ENCODE data around the gene NCKAP5. TPM values are rescaled to one million over a fixed set of nuclear protein-coding genes. Genes with fewer than 3 reads are reported as not detected.

Gene NCKAP5
- polyA plus RNA-seq, 3 donors: not detected

DNA sequence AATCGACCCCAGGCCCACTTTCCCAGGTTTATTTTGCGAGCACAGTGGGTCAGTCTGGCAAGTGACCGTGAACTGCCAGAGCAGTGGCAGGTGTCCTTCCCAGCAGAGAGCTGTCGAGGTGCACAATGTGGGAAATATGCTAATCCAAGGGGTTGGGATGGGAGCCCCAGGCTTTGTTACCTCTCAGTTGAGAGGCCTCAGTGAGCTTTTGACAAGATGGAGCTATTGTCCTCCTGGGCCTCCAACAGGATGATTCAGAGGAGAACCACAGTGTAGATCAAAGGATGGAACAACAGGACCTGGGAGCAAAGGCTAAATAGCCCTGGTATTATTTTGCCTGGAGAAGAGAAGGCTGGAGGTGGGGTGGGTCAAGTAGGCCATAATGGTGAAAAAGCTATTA is 150.8 kb downstream of the NCKAP5 start:
- Histone ChIP-seq H3K79me2 (ENCODE audit: insufficient read depth, low read length) (no peaks in the 10 kb centered on the region), H3K27me3 (ENCODE audit: control insufficient read depth in 2 of 2, insufficient read depth in 2 of 2, low read length in 2 of 2) (no peaks in the 10 kb centered on the region), H4K20me1 (ENCODE audit: insufficient read depth, low read length) (no peaks in the 10 kb centered on the region), H3K9me3 (replicated peaks in 1 of 2; ENCODE audit: control insufficient read depth in 1 of 2, insufficient read depth in 1 of 2, low read length in 2 of 2) (no peaks in the 10 kb centered on the region), H3K27ac (ENCODE audit: low read depth in 1 of 2, low read length in 2 of 2) (no peak overlapping the region), H3K36me3 (replicated peaks in 1 of 2; ENCODE audit: control insufficient read depth in 1 of 2, insufficient read depth in 2 of 2, low read length in 2 of 2) (no peaks in the 10 kb centered on the region), H3K4me3 (replicated peaks in 1 of 3; ENCODE audit: low read depth in 2 of 3, low read length in 3 of 3) (no peak overlapping the region), H2AFZ (ENCODE audit: insufficient read depth, low read depth, low read length, poor library complexity, severe bottlenecking) (no peak overlapping the region), H3K4me2 (replicated peaks; ENCODE audit: extremely low read depth, low read length, poor library complexity, severe bottlenecking) (no peak overlapping the region), H3K4me1 (ENCODE audit: control insufficient read depth in 1 of 2, insufficient read depth in 2 of 2, low read length in 2 of 2) (no peaks in the 10 kb centered on the region), H3K9ac (ENCODE audit: insufficient read depth, low read length, poor library complexity, severe bottlenecking) (no peak overlapping the region)
- H3K36me3 Mint-ChIP-seq: no peaks in the 10 kb centered on the region
- TF ChIP-seq, protein P1, sequence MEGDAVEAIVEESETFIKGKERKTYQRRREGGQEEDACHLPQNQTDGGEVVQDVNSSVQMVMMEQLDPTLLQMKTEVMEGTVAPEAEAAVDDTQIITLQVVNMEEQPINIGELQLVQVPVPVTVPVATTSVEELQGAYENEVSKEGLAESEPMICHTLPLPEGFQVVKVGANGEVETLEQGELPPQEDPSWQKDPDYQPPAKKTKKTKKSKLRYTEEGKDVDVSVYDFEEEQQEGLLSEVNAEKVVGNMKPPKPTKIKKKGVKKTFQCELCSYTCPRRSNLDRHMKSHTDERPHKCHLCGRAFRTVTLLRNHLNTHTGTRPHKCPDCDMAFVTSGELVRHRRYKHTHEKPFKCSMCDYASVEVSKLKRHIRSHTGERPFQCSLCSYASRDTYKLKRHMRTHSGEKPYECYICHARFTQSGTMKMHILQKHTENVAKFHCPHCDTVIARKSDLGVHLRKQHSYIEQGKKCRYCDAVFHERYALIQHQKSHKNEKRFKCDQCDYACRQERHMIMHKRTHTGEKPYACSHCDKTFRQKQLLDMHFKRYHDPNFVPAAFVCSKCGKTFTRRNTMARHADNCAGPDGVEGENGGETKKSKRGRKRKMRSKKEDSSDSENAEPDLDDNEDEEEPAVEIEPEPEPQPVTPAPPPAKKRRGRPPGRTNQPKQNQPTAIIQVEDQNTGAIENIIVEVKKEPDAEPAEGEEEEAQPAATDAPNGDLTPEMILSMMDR (IDR thresholded peaks at IDR 0.05): no peak
- 74% methylated on average over 4 of the region's 4 CpGs for WGBS (ENCODE audit: insufficient coverage)
- H3K27ac Mint-ChIP-seq: peak overlapping the region in 1 of 7 donors; percentile 46
- DNase-seq: no peak
- no peaks in the 10 kb centered on the region for H3K4me1 Mint-ChIP-seq
- H3K27me3 Mint-ChIP-seq (ENCODE audit: low read depth in 3 of 3): no peaks in the 10 kb centered on the region
- intact Hi-C loops (cut with micrococcal nuclease): no loop called here
- peaks cover 0 to 6% (median 0%) of the 10 kb centered on the region in 7 donors for H3K9me3 Mint-ChIP-seq
- no peak overlapping the region for H3K4me3 Mint-ChIP-seq

DNA sequence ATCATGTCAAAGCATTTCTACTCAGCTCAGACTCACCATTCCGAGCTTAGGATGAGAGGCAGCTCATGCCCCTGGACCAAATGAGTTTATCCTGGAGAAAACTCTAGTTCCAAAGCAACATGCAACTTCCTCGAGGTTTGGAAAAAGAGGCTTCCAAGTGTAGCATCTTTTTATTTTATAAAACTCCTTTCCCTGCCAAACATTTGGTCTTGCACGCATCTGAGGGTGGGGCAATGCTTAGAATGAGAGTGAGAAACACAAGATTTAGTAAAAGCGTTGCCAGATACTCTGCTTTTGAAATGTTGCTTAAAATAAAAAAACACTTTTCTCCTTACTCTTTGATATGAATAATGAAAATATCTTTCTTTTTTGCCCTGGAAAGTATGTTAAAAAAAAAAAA is 151.5 kb downstream of the NCKAP5 start:
- Mint-ChIP-seq H3K27ac (no peak overlapping the region), H3K9me3 (peaks cover 0 to 6% (median 0%) of the 10 kb centered on the region in 7 donors), H3K27me3 (ENCODE audit: low read depth in 3 of 3) (no peaks in the 10 kb centered on the region), H3K4me1 (no peaks in the 10 kb centered on the region), H3K4me3 (no peak overlapping the region), H3K36me3 (no peaks in the 10 kb centered on the region)
- Histone ChIP-seq H3K4me3 (replicated peaks in 1 of 3; ENCODE audit: low read depth in 2 of 3, low read length in 3 of 3) (no peak overlapping the region), H3K4me1 (ENCODE audit: control insufficient read depth in 1 of 2, insufficient read depth in 2 of 2, low read length in 2 of 2) (no peaks in the 10 kb centered on the region), H3K79me2 (ENCODE audit: insufficient read depth, low read length) (no peaks in the 10 kb centered on the region), H3K27ac (ENCODE audit: low read depth in 1 of 2, low read length in 2 of 2) (no peak overlapping the region), H4K20me1 (ENCODE audit: insufficient read depth, low read length) (no peaks in the 10 kb centered on the region), H3K9ac (ENCODE audit: insufficient read depth, low read length, poor library complexity, severe bottlenecking) (no peak overlapping the region), H3K4me2 (replicated peaks; ENCODE audit: extremely low read depth, low read length, poor library complexity, severe bottlenecking) (no peak overlapping the region), H3K36me3 (replicated peaks in 1 of 2; ENCODE audit: control insufficient read depth in 1 of 2, insufficient read depth in 2 of 2, low read length in 2 of 2) (no peaks in the 10 kb centered on the region), H3K27me3 (ENCODE audit: control insufficient read depth in 2 of 2, insufficient read depth in 2 of 2, low read length in 2 of 2) (no peaks in the 10 kb centered on the region), H3K9me3 (replicated peaks in 1 of 2; ENCODE audit: control insufficient read depth in 1 of 2, insufficient read depth in 1 of 2, low read length in 2 of 2) (no peaks in the 10 kb centered on the region), H2AFZ (ENCODE audit: insufficient read depth, low read depth, low read length, poor library complexity, severe bottlenecking) (no peak overlapping the region)
- 89% methylated on average over 1 of the region's 4 CpGs for WGBS (ENCODE audit: insufficient coverage)
- intact Hi-C loops (cut with micrococcal nuclease): no loop called here
- no peak for DNase-seq
- TF ChIP-seq, protein P1 (IDR thresholded peaks at IDR 0.05): no peak
